Heart right ventricle (tissue), 16 donors: ENCODE data around the gene FKBP4. TPM values are rescaled to one million over a fixed set of nuclear protein-coding genes. Genes with fewer than 3 reads are reported as not detected.

Source experiments
- ATAC-seq, 8 donors: fragments of 200-7000 bp; cut with Tn5 transposase; one replicate each; pipeline ENCODE4 v1.9.1; 2020; ENCODE audit warnings: mild to moderate bottlenecking in 8 of 8, moderate library complexity in 8 of 8, moderate number of reproducible peaks in 1 of 8
- DNase-seq, 2 donors: peaks; one replicate each; pipeline ENCODE4 v3.0.0-alpha.2; 2020
- H3K27ac ChIP-seq, 10 donors: fragments of 200-600 bp; sonication (generic) in 2 of 10; one replicate each; pipeline versions ENCODE4 v1.5.0 to v1.8.0; 2020 to 2022; ENCODE audit warnings: mild to moderate bottlenecking in 3 of 10
- H3K27me3 ChIP-seq, 7 donors: fragments of 200-600 bp; one replicate each; pipeline ENCODE4 v1.8.0; 2021 to 2022; ENCODE audit warnings: mild to moderate bottlenecking in 2 of 7
- H3K36me3 ChIP-seq, 9 donors: fragments of 200-600 bp; sonication (generic) in 1 of 9; one replicate each; pipeline versions ENCODE4 v1.5.0 to v1.8.0; 2020 to 2022; ENCODE audit warnings: mild to moderate bottlenecking in 2 of 9
- H3K4me1 ChIP-seq, 9 donors: fragments of 200-600 bp; sonication (generic) in 1 of 9; one replicate each; pipeline versions ENCODE4 v1.5.0 to v1.8.0; 2020 to 2022; ENCODE audit warnings: mild to moderate bottlenecking in 4 of 9
- H3K4me3 ChIP-seq, 10 donors: fragments of 200-600 bp; sonication (generic) in 2 of 10; one replicate each; pipeline versions ENCODE4 v1.5.0 to v1.8.0; 2020 to 2022; ENCODE audit warnings: mild to moderate bottlenecking in 7 of 10, moderate library complexity in 2 of 10
- H3K9me3 ChIP-seq, 11 donors: fragments of 200-600 bp in 10 of 11; sonication (generic) in 2 of 11; one replicate each; pipeline versions ENCODE4 v1.5.0 to v1.8.0; 2013 to 2022; ENCODE audit warnings: mild to moderate bottlenecking in 2 of 11, control low read depth in 1 of 11, moderate library complexity in 1 of 11
- CTCF ChIP-seq, 9 donors: fragments of 200-600 bp; sonication (generic) in 2 of 9; IDR thresholded peaks; one replicate each; pipeline versions ENCODE4 v1.5.0 to v1.8.0; 2021 to 2022; ENCODE audit warnings: antibody characterized with exemption in 9 of 9, mild to moderate bottlenecking in 5 of 9, moderate library complexity in 1 of 9
- WGBS, 2 donors: extraction: QIAGEN DNeasy Blood & Tissue Kit; methylation state at CpG; one replicate each; pipeline ENCODE4 v1.1.7; 2013; ENCODE audit warnings: inconsistent platforms in 1 of 2; 5-methylcytosine and 5-hydroxymethylcytosine counted together
- intact Hi-C, 10 donors: fragments of 100-400 bp; cut with DNase I; formaldehyde crosslinking; loops; one replicate each; pipeline versions ENCODE4 v1.11.1 to v1.14.2; 2022
- polyA plus RNA-seq, 2 donors: library from polyadenylated mRNA; stranded (reverse); fragments of 200-250 nt; gene quantifications; one replicate each; pipeline ENCODE4 v1.2.3, GENCODE V29; 2013
- total RNA-seq, 10 donors: library from RNA; stranded (reverse); fragmentation: NEBNext Ultra II Directional in 3 of 10; extraction: Animal tissue kit (Norgen Biotek cat#: 25700) in 3 of 10; gene quantifications; one replicate each; pipeline versions ENCODE4 v1.2.1 to v1.2.4, GENCODE V29; 2021 to 2023
- donor health status: Arrhythmogenic right ventricular cardiomyopathy.
- donor health status: ischemic (EF 13 %, LVEDD 7.1; RV severe dilation, severe dysfunction).
- donor health status: healthy with polysubstance abuse.
- donor health status: DM: no; HTN: yes; CAD: no.
- donor health status: DM: no; HTN: no; CAD: no.
- donor health status: ischemic (EF 25% LVEDD 6.9; RV normal size, moderate dysfunction).
- donor health status: ischemic (EF 25% LVEDD 5.7; RV mildly dilated, moderate dysfunction).
- donor health status: healthy.
- donor health status: DM: yes; HTN: yes; CAD: no.
- donor health status: Ischemic cardiomyopathy.
- donor health status: ischemic (EF 35%, LVEDD 5.7; RV mildly dilated, moderate dysfunction).
- donor health status: nonischemic (EF 11% LVEDD 7.7; RV severe dilation, severe dysfunction).
- donor health status: DM: yes; HTN: yes; CAD: no.
- donor health status: PGD.
- donor health status: ischemic (EF 29% LVEDD 5.4; RV normal size, mild dysfunction).
- donor health status: nonischemic (EF 23%, LVEDD 6.1; RV moderate dilation, normal function).

Gene FKBP4
- total and polyA plus RNA-seq, 12 donors, result 18.7 to 65.8 (median 49.1) TPM

DNA sequence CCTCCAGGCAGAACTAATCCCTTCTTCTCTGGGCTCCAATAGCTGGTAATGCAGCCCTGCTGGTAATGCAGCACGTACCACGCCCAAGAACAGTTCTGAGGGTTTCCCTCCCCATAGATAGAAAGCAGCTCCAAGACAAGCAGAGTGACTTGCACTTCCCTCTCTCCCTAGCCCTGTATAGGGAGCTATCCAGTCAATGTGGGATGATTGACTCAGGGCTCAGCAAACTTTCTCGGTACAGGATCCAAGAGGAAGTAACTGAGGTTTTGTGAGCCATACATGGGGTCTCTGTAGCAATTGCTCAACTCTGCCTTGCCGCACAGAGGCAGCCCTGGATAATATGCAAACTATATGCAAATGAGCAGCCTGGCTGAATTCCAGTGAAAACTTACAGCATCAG is 15.5 kb upstream of the FKBP4 start:
- no peak for DNase-seq
- Histone ChIP-seq H3K4me1 (peaks cover 0 to 10% (median 8%) of the 10 kb centered on the region in 9 donors), H3K27me3 (peaks cover 0 to 17% (median 0%) of the 10 kb centered on the region in 7 donors), H3K36me3 (no peaks in the 10 kb centered on the region), H3K9me3 (no peaks in the 10 kb centered on the region), H3K4me3 (no peak overlapping the region), H3K27ac (no peak overlapping the region)
- 86 to 87% methylated on average over 4 of the region's 4 CpGs for WGBS, 2 donors
- intact Hi-C loops, result no loop called here
- no peak for ATAC-seq
- no peak for TF ChIP-seq CTCF (IDR thresholded peaks at IDR 0.05)

DNA sequence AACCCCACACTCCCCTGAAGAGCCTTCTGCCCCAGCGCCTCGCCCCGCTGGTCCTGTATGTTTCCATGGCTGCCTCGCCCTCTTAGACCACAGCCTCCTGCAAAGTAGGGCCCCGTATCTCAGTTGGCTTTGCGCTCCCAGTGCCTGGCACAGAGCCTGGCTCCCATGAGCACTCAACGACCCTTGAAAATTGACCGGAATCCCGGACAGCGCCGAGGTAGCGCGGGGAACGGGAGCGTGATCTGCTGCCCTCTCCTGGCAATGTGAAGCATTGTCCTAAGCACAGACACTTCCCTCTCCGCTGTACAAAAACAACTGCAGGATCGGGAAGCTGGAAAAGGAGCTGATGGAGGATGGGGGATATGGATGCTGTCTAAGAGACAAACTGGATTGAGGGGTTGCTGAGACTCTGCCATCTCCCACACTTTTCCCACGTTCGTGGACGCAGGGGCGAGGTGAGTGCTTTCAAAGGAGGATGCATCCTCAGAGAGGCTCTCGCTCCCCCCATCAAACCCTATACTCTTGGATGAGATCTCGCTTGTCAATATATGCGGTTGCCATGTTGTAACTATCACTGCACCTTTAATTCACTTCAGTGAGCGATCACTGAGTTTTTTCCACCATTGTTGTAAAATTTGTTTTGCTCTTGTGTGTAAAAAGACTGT is 10.7 kb upstream of the FKBP4 start:
- peak; percentile 73 to 95 (median 92) for TF ChIP-seq CTCF (IDR thresholded peaks at IDR 0.05)
- H3K27me3 ChIP-seq, result peaks cover 0 to 19% (median 0%) of the 10 kb centered on the region in 7 donors
- no peaks in the 10 kb centered on the region for H3K36me3 ChIP-seq
- H3K27ac ChIP-seq, result no peak overlapping the region
- peak; percentile 93 to 97 (median 96) for ATAC-seq
- intact Hi-C loops, result loop anchor here in 2 of 10 donors (1.0 to 10.0 kb wide), 3 partner anchors 45 to 979 kb away; no protein-coding TSS in a partner anchor
- 11 to 13% methylated on average over 25 of the region's 25 CpGs for WGBS, 2 donors
- no peaks in the 10 kb centered on the region for H3K9me3 ChIP-seq
- peak overlapping the region in 7 of 10 donors; percentile 16 to 49 (median 28) for H3K4me3 ChIP-seq
- peaks cover 0 to 11% (median 9%) of the 10 kb centered on the region in 9 donors for H3K4me1 ChIP-seq
- DNase-seq, result peak; percentile 74 to 75

DNA sequence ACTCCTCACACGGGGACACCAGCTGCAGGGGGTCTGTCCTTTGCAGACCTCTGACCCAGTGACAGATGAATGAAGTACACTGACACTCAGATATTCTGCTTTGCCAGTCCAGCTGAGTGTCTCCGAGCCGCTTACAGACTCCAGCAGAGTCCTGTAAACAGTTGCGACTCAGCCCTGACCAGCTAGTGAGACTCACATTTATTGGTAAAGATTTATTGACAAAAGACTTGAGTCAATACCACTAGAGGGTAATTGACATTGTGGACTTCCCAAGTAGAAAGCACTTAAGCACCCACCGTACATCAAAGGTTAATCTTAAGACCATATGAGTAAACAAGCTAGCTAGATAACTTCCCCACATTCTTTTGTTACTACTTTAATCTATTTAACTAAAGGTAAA is 9.8 kb upstream of the FKBP4 start:
- H3K4me3 ChIP-seq, result no peak overlapping the region
- peaks cover 0 to 11% (median 9%) of the 10 kb centered on the region in 9 donors for H3K4me1 ChIP-seq
- TF ChIP-seq CTCF (IDR thresholded peaks at IDR 0.05), result no peak
- H3K27me3 ChIP-seq, result peaks cover 0 to 19% (median 0%) of the 10 kb centered on the region in 7 donors
- H3K36me3 ChIP-seq, result no peaks in the 10 kb centered on the region
- H3K27ac ChIP-seq, result no peak overlapping the region
- WGBS, 2 donors, result 69 to 76% methylated on average over 5 of the region's 5 CpGs
- ATAC-seq (no peak), DNase-seq (no peak)
- intact Hi-C loops, result loop anchor here in 1 of 10 donors (10.0 kb wide), 2 partner anchors 100 to 980 kb away; no protein-coding TSS in a partner anchor
- H3K9me3 ChIP-seq, result no peaks in the 10 kb centered on the region

DNA sequence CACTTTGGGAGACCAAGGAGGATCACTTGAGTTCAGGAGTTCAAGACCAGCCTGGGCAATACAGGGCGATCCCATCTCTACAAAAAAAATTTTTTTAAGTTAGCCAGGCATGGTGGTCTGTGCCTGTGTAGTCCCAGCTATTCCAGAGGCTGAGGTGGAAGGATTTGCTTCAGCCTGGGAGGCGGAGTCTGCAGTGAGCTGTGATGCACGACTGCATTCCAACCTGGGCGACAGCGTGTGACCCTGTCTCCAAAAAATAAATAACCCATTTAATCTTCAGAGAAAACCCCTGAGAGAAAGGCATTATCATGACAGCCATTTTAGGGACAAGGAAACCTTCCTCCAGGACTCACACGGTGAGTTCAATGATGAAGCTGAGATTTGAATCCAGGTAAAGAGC is 3.7 kb upstream of the FKBP4 start:
- DNase-seq (no peak), ATAC-seq (no peak)
- intact Hi-C loops, result no loop called here
- no peak overlapping the region for H3K4me3 ChIP-seq
- H3K27ac ChIP-seq, result no peak overlapping the region
- peaks cover 1 to 10% (median 7%) of the 10 kb centered on the region in 9 donors for H3K4me1 ChIP-seq
- no peaks in the 10 kb centered on the region for H3K36me3 ChIP-seq
- no peaks in the 10 kb centered on the region for H3K9me3 ChIP-seq
- H3K27me3 ChIP-seq, result no peaks in the 10 kb centered on the region
- TF ChIP-seq CTCF (IDR thresholded peaks at IDR 0.05), result no peak
- WGBS, 2 donors, result 82 to 86% methylated on average over 6 of the region's 6 CpGs
